C1 segment of cervical spinal cord (tissue), 14 donors: ENCODE data around the gene PI4KB.
A peak's percentile ranks its signal among the peaks of the same experiment; 100 is the strongest.
"Not testable (repeated sequence)": the region's sequence is repeated elsewhere in the genome, so short reads cannot be mapped to it uniquely, and the experiment has no call there.

Source experiments
- DNase-seq, 14 donors: peaks; one replicate each; lab custom pipeline; 2025; lab: John Stamatoyannopoulos, UW

The PI4KB gene

GRCh38 chr1:151281225-151281968 lies 45.8 kb downstream of the PI4KB start:
- peak; percentile 63 to 96 (median 95) for DNase-seq

DNA sequence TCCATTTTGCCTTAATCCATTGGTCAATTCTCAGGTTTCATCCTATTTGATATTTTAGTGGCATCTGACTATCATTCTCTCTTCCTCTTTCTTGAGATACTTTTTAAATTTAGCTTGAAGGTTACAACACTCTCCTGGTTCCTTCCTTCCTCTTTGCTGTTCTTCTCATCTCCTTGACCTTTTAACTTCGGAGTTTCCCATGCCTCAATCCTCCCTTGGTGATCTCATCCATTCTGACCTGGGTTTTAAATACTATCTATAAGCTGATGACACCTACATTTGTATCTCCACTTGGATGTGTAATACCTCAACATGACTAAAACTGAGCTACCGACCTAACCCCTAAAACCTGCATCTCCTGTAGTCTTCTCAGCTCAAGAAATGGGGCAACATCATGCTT lies 50.0 kb downstream of the PI4KB start:
- DNase-seq: no peak

DNA sequence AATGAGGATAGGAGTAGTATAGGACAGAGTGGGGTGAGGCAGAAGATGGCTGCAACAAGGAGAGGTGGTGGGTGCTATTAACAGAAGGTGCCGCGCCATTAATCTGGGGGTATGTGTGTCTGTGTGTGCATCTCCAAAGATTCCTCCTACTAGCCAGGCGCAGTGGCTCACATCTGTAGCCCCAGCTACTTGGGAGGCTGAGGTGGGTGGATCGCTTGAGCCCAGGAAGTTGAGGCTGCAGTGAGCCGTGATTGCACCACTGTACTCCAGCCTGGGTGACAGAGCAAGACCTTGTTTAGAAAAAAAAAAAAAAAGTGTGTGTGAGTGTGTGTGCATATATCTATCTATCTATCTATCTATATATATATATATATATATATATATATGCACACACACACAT lies 51.9 kb downstream of the PI4KB start:
- not testable (repeated sequence) for DNase-seq

DNA sequence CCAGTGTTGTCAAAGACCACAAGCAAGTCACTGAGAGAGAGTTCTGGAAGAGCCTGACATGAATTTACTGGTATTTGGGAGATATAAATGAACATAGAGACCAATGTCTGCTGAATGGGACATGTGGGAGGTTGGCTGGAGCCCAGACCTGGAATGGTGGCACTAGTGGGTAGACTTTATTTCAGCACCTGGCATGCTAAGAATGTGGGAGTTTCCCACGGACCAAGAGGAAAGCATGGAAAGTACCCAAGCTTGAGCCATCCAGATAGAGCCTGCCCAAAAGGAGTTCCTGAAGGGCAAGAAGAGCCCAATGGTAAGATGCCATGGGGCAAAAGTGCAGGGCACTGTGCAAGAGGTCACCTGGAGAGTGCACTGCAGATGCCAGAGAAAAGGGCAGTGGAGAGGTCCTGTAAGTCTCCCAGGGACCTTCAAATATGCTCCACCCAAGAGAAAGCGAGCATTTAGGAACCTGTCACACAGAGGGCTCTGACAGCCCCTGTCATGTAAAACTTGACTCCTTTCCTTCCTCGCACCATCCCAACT lies 53.2 kb downstream of the PI4KB start:
- DNase-seq: no peak

GRCh38 chr1:151267760-151268159 lies 59.5 kb downstream of the PI4KB start:
- no peak for DNase-seq

- no peak for DNase-seq
Observed at GRCh38 chr1:151266821-151267220, 60.4 kb downstream of the PI4KB start.

- DNase-seq: no peak
Observed at GRCh38 chr1:151266315-151266714, 60.9 kb downstream of the PI4KB start.

DNA sequence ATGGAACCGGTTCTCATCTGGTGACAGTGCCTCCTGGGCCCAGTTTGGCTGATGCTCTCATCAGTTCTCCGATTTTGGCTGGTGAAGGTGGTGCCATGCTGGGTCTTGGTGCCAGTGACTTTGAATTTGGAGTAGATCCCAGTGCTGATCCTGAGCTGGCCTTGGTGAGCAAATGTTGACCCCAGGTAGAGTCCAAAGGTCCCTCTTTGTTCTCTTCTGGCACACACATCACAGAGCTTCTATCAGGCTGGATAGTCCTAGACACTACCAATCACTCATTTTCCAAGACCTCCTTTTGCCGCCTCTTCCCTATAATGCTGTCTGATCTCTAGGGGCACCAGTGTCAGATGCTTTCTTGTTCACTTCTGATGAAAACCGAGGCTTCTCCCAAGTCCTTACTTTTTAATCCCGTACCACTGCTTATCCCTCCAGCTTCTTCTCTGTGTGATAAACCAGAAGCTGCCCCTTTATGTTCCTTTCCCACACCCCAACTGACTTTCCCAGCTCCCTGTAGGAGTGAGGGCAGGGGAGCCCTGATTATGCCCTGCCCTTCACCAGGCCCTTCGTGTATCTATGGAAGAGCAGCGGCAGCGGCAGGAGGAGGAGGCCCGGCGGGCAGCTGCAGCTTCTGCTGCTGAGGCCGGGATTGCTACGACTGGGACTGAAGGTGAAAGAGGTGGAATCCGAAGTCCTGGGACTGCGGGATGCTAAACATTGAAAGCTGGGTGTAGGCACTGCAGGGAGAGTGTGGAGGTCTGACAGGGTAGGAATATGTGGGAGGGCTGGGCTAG lies 61.6 kb downstream of the PI4KB start:
- no peak for DNase-seq

- DNase-seq: no peak
Observed at GRCh38 chr1:151259351-151259750, 67.9 kb downstream of the PI4KB start.

DNA sequence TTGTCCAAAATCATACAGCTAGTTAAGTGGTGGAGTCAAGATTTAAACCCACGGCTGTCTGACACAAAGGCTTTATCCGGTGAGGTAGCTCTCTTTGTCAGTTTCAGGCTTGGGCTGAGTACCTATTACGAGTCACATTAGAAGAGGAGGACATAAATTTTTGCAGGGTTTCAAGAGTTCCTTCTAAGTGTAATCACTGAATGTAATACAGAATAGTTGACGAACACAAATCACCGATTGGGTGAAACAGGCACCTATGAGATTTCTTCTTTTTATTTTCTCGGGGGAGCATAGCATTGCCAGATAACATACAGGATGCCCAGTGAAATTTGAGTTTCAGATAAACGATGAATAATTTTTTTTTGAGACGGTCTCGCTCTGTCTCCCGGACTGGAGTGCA lies 71.8 kb downstream of the PI4KB start:
- no peak for DNase-seq

GRCh38 chr1:151254217-151255213 lies 72.7 kb downstream of the PI4KB start, which contains the start of gene PSMD4:
Gene PSMD4 (plus strand): TSS chr1:151254734. CDS start chr1:151254783, 49 bp downstream.
- DNase-seq: peak; percentile 66 to 95 (median 93)

- peak in 5 of 14 donors; percentile 0 to 42 (median 15) for DNase-seq
Observed at GRCh38 chr1:151251656-151252470, 75.4 kb downstream of the PI4KB start.

- no peak for DNase-seq
Observed at GRCh38 chr1:151246786-151247185, 80.4 kb downstream of the PI4KB start.

DNA sequence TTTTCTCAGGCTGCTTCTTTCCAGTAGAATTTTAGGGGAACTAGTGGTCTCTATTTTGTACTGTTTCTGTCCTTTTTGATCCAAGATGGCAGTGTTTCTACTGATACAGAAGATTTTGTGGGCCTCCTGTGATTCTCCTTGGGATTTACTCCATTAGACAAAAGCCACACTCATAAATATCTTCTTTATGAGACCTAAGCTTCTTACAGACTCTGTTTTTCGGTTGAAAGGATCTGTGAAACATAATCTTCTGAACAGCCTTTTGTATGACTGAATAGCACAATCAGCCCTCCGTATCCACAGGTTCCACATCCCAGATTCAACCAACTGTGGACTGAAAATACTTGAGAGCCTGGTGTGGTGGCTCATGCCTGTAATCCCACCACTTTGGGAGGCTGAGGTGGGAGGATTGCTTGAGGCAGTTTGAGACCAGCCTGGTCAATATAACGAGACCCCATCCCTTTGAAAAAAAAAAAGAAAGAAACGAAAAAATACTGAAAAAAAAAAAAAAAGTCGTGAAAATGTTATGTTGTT lies 83.5 kb downstream of the PI4KB start:
- no peak for DNase-seq

DNA sequence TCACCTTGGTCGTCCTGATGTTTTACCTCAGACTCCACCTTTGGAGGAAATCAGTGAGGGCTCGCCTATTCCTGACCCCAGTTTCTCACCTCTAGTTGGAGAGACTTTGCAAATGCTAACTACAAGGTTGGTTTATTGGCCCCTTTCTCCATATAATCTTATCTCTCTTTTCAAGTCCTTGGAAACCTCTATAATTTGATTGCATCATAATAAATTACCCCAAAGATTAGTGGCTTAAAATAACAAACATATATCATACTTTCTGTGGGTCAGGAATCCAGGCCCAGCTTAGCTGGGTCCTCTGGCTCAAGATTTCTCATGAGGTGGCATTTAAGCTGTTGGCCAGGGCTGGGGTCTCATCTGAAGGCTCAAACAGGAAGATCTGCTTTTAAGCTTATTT lies 84.8 kb downstream of the PI4KB start:
- DNase-seq: no peak
